IMR-90 (cell line): Measurements from ENCODE around the gene ZNF503. TPM values are rescaled to one million over a fixed set of nuclear protein-coding genes. Genes with fewer than 3 reads are reported as not detected.

Experiments used
- ATAC-seq: fragments of 200-7000 bp; cut with Tn5 transposase; 2 replicates; pipeline ENCODE4 v1.9.1; 2020; ENCODE audit warnings: low read depth, mild to moderate bottlenecking, moderate library complexity
- Bru-seq: library from RNA; stranded (reverse); fragments of 400-500 nt; gene quantifications from one replicate; lab custom pipeline; 2021; lab: Mats Ljungman, UMichigan
- BruChase-seq, 2 experiments: library from RNA; stranded (reverse); fragments of 400-500 nt; gene quantifications; one replicate each; lab custom pipeline; 2021; lab: Mats Ljungman, UMichigan
- BruUV-seq: library from RNA; stranded (reverse); fragments of 400-500 nt; replicated peaks from 2 replicates; lab custom pipeline; 2021; lab: Mats Ljungman, UMichigan
- CTCF ChIA-PET: fragments of 300-600 bp; formaldehyde crosslinking; extraction: SDS; loops from one replicate; lab custom pipeline; 2021; ENCODE audit warnings: antibody characterized with exemption; lab: Yijun Ruan, JAX
- POLR2A ChIA-PET: fragments of 300-600 bp; sonication (Branson Sonifier 250); formaldehyde crosslinking; loops from one replicate; lab custom pipeline; 2022; ENCODE audit warnings: antibody characterized with exemption; ENCODE audit not compliant: unreplicated experiment; lab: Charles Lee
- DNase-seq: peaks from one replicate; pipeline ENCODE4 v3.0.0; 2013
- H2AFZ ChIP-seq: replicated peaks from 2 replicates; pipeline ENCODE3; 2013; ENCODE audit warnings: low read length, mild to moderate bottlenecking; ENCODE audit not compliant: poor library complexity
- H2AK5ac ChIP-seq: 2 replicates; pipeline ENCODE4 v1.6.1; 2013; ENCODE audit warnings: low read depth, low read length, inconsistent platforms
- H2AK9ac ChIP-seq: replicated peaks from 2 replicates; pipeline ENCODE3; 2013; ENCODE audit warnings: mild to moderate bottlenecking, low read depth, low read length, moderate library complexity; ENCODE audit not compliant: poor library complexity
- H2BK120ac ChIP-seq: 2 replicates; pipeline ENCODE4 v1.6.1; 2013; ENCODE audit warnings: low read depth, low read length, inconsistent platforms
- H2BK15ac ChIP-seq: 3 replicates; pipeline ENCODE4 v1.6.1; 2013; ENCODE audit warnings: low read depth, low read length, inconsistent platforms
- H2BK20ac ChIP-seq: 2 replicates; pipeline ENCODE4 v1.6.1; 2013; ENCODE audit warnings: low read depth, mild to moderate bottlenecking, inconsistent platforms, low read length, moderate library complexity
- H2BK5ac ChIP-seq: 2 replicates; pipeline ENCODE4 v1.6.1; 2013; ENCODE audit warnings: mild to moderate bottlenecking, low read depth, low read length, inconsistent platforms; ENCODE audit not compliant: poor library complexity, severe bottlenecking
- H3K14ac ChIP-seq: replicated peaks from 2 replicates; pipeline ENCODE4 v1.6.1; 2013; ENCODE audit warnings: low read depth, low read length, inconsistent platforms
- H3K18ac ChIP-seq: 2 replicates; pipeline ENCODE4 v1.6.1; 2013; ENCODE audit warnings: low read depth, low read length, control low read depth
- H3K23ac ChIP-seq: 2 replicates; pipeline ENCODE4 v1.6.1; 2013; ENCODE audit warnings: low read depth, low read length, inconsistent platforms
- H3K27ac ChIP-seq: 2 replicates; pipeline ENCODE4 v1.5.1; 2013; ENCODE audit warnings: mild to moderate bottlenecking, control low read depth, low read length; ENCODE audit not compliant: insufficient read depth
- H3K27me3 ChIP-seq: 2 replicates; pipeline ENCODE4 v1.6.1; 2013; ENCODE audit warnings: low read length; ENCODE audit not compliant: control insufficient read depth, insufficient read depth
- H3K36me3 ChIP-seq: 2 replicates; pipeline ENCODE4 v1.6.1; 2013; ENCODE audit warnings: low read length, mixed read lengths; ENCODE audit not compliant: control insufficient read depth, insufficient read depth
- H3K4ac ChIP-seq: 2 replicates; pipeline ENCODE4 v1.6.1; 2013; ENCODE audit warnings: low read depth, low read length, inconsistent platforms
- H3K4me1 ChIP-seq: 2 replicates; pipeline ENCODE4 v1.6.1; 2013; ENCODE audit warnings: low read length, mixed read lengths; ENCODE audit not compliant: control insufficient read depth, insufficient read depth
- H3K4me2 ChIP-seq: 2 replicates; pipeline ENCODE4 v1.6.1; 2013; ENCODE audit warnings: low read depth, mild to moderate bottlenecking, control low read depth, low read length, moderate library complexity
- H3K4me3 ChIP-seq: 2 replicates; pipeline ENCODE4 v1.5.1; 2013; ENCODE audit warnings: low read depth, mild to moderate bottlenecking, control low read depth, low read length, moderate library complexity; ENCODE audit not compliant: insufficient read depth
- H3K56ac ChIP-seq: 2 replicates; pipeline ENCODE4 v1.6.1; 2013; ENCODE audit warnings: low read length, inconsistent platforms; ENCODE audit not compliant: insufficient read depth; ENCODE audit errors: extremely low read depth
- H3K79me1 ChIP-seq, 2 experiments: 2 replicates each; pipeline ENCODE4 v1.6.1; 2013; ENCODE audit warnings: low read length in 2 of 2, inconsistent platforms in 1 of 2, low read depth in 1 of 2
- H3K9ac ChIP-seq: 2 replicates; pipeline ENCODE4 v1.6.1; 2013; ENCODE audit warnings: low read depth, low read length, control low read depth
- H3K9me1 ChIP-seq: 2 replicates; pipeline ENCODE4 v1.6.1; 2013; ENCODE audit warnings: low read length, inconsistent platforms; ENCODE audit not compliant: insufficient read depth
- H3K9me3 ChIP-seq: 2 replicates; pipeline ENCODE4 v1.6.1; 2013; ENCODE audit warnings: low read length; ENCODE audit not compliant: control insufficient read depth, insufficient read depth
- H4K20me1 ChIP-seq: 2 replicates; pipeline ENCODE4 v1.6.1; 2013; ENCODE audit warnings: low read length, inconsistent platforms; ENCODE audit not compliant: insufficient read depth
- H4K5ac ChIP-seq: 2 replicates; pipeline ENCODE4 v1.6.1; 2013; ENCODE audit warnings: mild to moderate bottlenecking, low read depth, low read length, control low read depth
- H4K8ac ChIP-seq, 2 experiments: 2 replicates each; pipeline ENCODE4 v1.6.1; 2013; ENCODE audit warnings: low read depth in 2 of 2, low read length in 2 of 2, control low read depth in 1 of 2, inconsistent platforms in 1 of 2
- H4K91ac ChIP-seq: 2 replicates; pipeline ENCODE4 v1.6.1; 2013; ENCODE audit warnings: low read depth, low read length, inconsistent platforms; ENCODE audit not compliant: insufficient read depth
- BHLHE40 ChIP-seq: fragments of 150-350 bp; IDR thresholded peaks from 2 replicates; pipeline ENCODE4 v1.6.1; 2016; ENCODE audit warnings: mild to moderate bottlenecking, low read depth, low read length
- CHD1 ChIP-seq: IDR thresholded peaks from 2 replicates; pipeline ENCODE4 v1.6.1; 2012; ENCODE audit warnings: low read depth, low read length, improper control_type of control experiment
- MAFK ChIP-seq: IDR thresholded peaks from 2 replicates; pipeline ENCODE4 v1.6.1; 2012; ENCODE audit warnings: low read depth, low read length, improper control_type of control experiment
- MAZ ChIP-seq: IDR thresholded peaks from 2 replicates; pipeline ENCODE4 v1.6.1; 2012; ENCODE audit warnings: low read depth, mild to moderate bottlenecking, low read length, improper control_type of control experiment, moderate library complexity, borderline replicate concordance
- MXI1 ChIP-seq: IDR thresholded peaks from 2 replicates; pipeline ENCODE4 v1.6.1; 2012; ENCODE audit warnings: low read depth, mild to moderate bottlenecking, low read length, moderate library complexity, borderline replicate concordance
- POLR2A ChIP-seq: IDR thresholded peaks from 2 replicates; pipeline ENCODE4 v1.6.1; 2012; ENCODE audit warnings: mild to moderate bottlenecking, low read depth, low read length
- RAD21 ChIP-seq: IDR thresholded peaks from 2 replicates; pipeline ENCODE4 v1.6.1; 2012; ENCODE audit warnings: low read length, improper control_type of control experiment
- RCOR1 ChIP-seq: IDR thresholded peaks from 2 replicates; pipeline ENCODE4 v1.6.1; 2012; ENCODE audit warnings: mild to moderate bottlenecking, low read length, improper control_type of control experiment; ENCODE audit not compliant: insufficient replicate concordance
- RFX5 ChIP-seq: IDR thresholded peaks from 2 replicates; pipeline ENCODE4 v1.8.0; 2012; ENCODE audit warnings: low read depth, mild to moderate bottlenecking, low read length, moderate library complexity
- SMC3 ChIP-seq: fragments of 150-350 bp; IDR thresholded peaks from 2 replicates; pipeline ENCODE4 v1.6.1; 2016; ENCODE audit warnings: low read depth, mild to moderate bottlenecking, antibody characterized with exemption, low read length, moderate library complexity
- WGBS, 2 experiments: methylation state at CpG; one replicate each; pipeline versions ENCODE4 v1.1.5 to v1.1.7; 2013; ENCODE audit warnings: missing lambda C conversion rate in 2 of 2; ENCODE audit not compliant: insufficient read length in 1 of 2; ENCODE audit errors: extremely low coverage in 2 of 2; 5-methylcytosine and 5-hydroxymethylcytosine counted together
- dilution Hi-C: fragments of 300-500 bp; cut with HindIII; formaldehyde crosslinking; loops from one replicate; pipeline ENCODE4 v1.14.3; 2018; ENCODE audit warnings: low sequenced_read_pairs; ENCODE audit not compliant: unreplicated experiment
- in situ Hi-C: fragments of 300-500 bp; cut with MboI; formaldehyde crosslinking; loops from 3 replicates; pipeline ENCODE4 v1.14.3; 2019; ENCODE audit warnings: low sequenced_read_pairs, inconsistent platforms, mixed read lengths
- intact Hi-C: fragments of 100-400 bp; cut with micrococcal nuclease; formaldehyde crosslinking; loops from 2 replicates; pipeline ENCODE4 v1.10.0; 2022
- long read RNA-seq: library from polyadenylated mRNA; unstranded; transcript quantifications from one replicate; pipeline ENCODE4 v2.0.0, GENCODE V29; 2021; ENCODE audit not compliant: unreplicated experiment
- polyA plus RNA-seq, 3 experiments: library from polyadenylated mRNA; depleted of rRNA; stranded (reverse); fragments of >200 nt; gene quantifications; 2 replicates each; pipeline ENCODE4 v1.2.3, GENCODE V29; 2012; ENCODE audit warnings: low replicate concordance in 1 of 3
- total RNA-seq: library from RNA; depleted of rRNA; stranded (reverse); fragments of >200 nt; gene quantifications from 2 replicates; pipeline ENCODE4 v1.2.3, GENCODE V29; 2012; rRNA removed
- TF ChIP-seq, protein P1 (sequence below): fragments of 150-350 bp; IDR thresholded peaks from 2 replicates; pipeline ENCODE4 v1.6.1; 2016; ENCODE audit warnings: low read depth, mild to moderate bottlenecking, low read length, moderate library complexity, borderline replicate concordance
- TF ChIP-seq, protein P2 (sequence below): fragments of 150-350 bp; IDR thresholded peaks from 2 replicates; pipeline ENCODE4 v1.6.1; 2017; ENCODE audit warnings: mild to moderate bottlenecking, antibody characterized with exemption, low read length, low read depth

The ZNF503 gene
- total RNA-seq (0.36 and 0.83 TPM in 2 replicates), polyA plus RNA-seq (2012; rRNA removed) (5.8 and 7.2 TPM in 2 replicates), Bru-seq, nascent RNA (percentile 75 among the genes with signal in this experiment), BruChase-seq, experiment 1, labeled RNA remaining after a 6-hour chase (percentile 75 among the genes with signal in this experiment), BruChase-seq, experiment 2, labeled RNA remaining after a 2-hour chase (percentile 87 among the genes with signal in this experiment)
- polyA plus RNA-seq (2012; cell fraction: cytosol; rRNA removed): 9.6 and 16.1 TPM in 2 replicates
- 7.7 and 20.9 TPM in 2 replicates for polyA plus RNA-seq (2012; cell fraction: nucleus; rRNA removed; ENCODE audit: low replicate concordance)
- long read RNA-seq, transcript ZNF503-201 (2 exons, 3,347 nt): major isoform, 12 of 77 reads
- long read RNA-seq, partial matches to known transcripts: 0 of 77 reads
- long read RNA-seq, other reads (novel, unspliced or antisense): 65 of 77 reads

- Histone ChIP-seq H3K36me3 (peaks cover 23% of the 10 kb centered on the region; the same call in 1 of the 2 replicates), H3K27me3 (0 out of 2 replicates have a peak, but pooled peaks cover 3% of the 10 kb centered on the region), H2BK15ac (peak within 1 kb of the TSS; percentile 86; the same call in 1 of the 3 replicates), H3K4ac (peak within 1 kb of the TSS; percentile 94), H4K20me1 (peaks cover 16% of the 10 kb centered on the region; the same call in 1 of the 2 replicates), H3K18ac (peak within 1 kb of the TSS; percentile 91), H3K4me2 (peak within 1 kb of the TSS; percentile 91), H4K5ac (peak within 1 kb of the TSS; percentile 90), H3K9ac (peak within 1 kb of the TSS; percentile 99), H3K9me3 (no peaks in the 10 kb centered on the region), H3K79me1 (no peaks in the 10 kb centered on the region; a peak in 1 of 4 replicates), H2BK5ac (peak within 1 kb of the TSS; percentile 94), H3K4me1 (peaks cover 2% of the 10 kb centered on the region; the same call in 1 of the 2 replicates), H3K9me1 (no peaks in the 10 kb centered on the region), H2BK20ac (peak within 1 kb of the TSS; percentile 81), H4K91ac (peak within 1 kb of the TSS; percentile 89), H4K8ac (peak within 1 kb of the TSS; percentile 60 to 93), H3K27ac (peak within 1 kb of the TSS; percentile 100), H3K56ac (peak within 1 kb of the TSS; percentile 96), H2AK5ac (peak within 1 kb of the TSS; percentile 74), H2BK120ac (peak within 1 kb of the TSS; percentile 95), H3K14ac (peak within 1 kb of the TSS; percentile 93), H2AFZ (peak within 1 kb of the TSS; percentile 99), H3K4me3 (peak within 1 kb of the TSS; percentile 99), H3K23ac (peak within 1 kb of the TSS; percentile 73), H2AK9ac (peak within 1 kb of the TSS; percentile 93)
- dilution Hi-C loops: no loop called here
- POLR2A ChIA-PET: interaction anchor here (0.6 to 0.7 kb wide), 3 partner anchors 23 to 901 kb away, joined by 3 to 5 read pairs (median 4); no protein-coding TSS in a partner anchor
- DNase-seq (peak; percentile 97), ATAC-seq (peak; percentile 67)
- no TSS peak for BruUV-seq
- intact Hi-C loops: loop anchor here (1.0 to 10.0 kb wide), 13 partner anchors 249 to 1710 kb away; no protein-coding TSS in a partner anchor
- CTCF ChIA-PET: interaction anchor here (0.9 kb wide), 1 partner anchor 1604 kb away, joined by 3 read pairs; no protein-coding TSS in a partner anchor
- WGBS, 2 experiments: 0% methylated on average over 44 of the region's 88 CpGs; no CpG with 5 or more reads in 1 of the 2 experiments
- in situ Hi-C loops: loop anchor here (10.0 to 25.0 kb wide), 4 partner anchors 635 to 1585 kb away; no protein-coding TSS in a partner anchor
- TF ChIP-seq, protein P1, sequence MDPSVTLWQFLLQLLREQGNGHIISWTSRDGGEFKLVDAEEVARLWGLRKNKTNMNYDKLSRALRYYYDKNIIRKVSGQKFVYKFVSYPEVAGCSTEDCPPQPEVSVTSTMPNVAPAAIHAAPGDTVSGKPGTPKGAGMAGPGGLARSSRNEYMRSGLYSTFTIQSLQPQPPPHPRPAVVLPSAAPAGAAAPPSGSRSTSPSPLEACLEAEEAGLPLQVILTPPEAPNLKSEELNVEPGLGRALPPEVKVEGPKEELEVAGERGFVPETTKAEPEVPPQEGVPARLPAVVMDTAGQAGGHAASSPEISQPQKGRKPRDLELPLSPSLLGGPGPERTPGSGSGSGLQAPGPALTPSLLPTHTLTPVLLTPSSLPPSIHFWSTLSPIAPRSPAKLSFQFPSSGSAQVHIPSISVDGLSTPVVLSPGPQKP: no peak
- TF ChIP-seq MXI1 (peak; percentile 75; the same call in 1 of the 2 replicates), CHD1 (peak; percentile 32; the same call in 1 of the 2 replicates), RCOR1 (no peak), POLR2A (peak; percentile 99), BHLHE40 (no peak), RAD21 (peak; percentile 26), SMC3 (no peak), MAFK (no peak), RFX5 (no peak), MAZ (peak; percentile 99)
- TF ChIP-seq, protein P2, sequence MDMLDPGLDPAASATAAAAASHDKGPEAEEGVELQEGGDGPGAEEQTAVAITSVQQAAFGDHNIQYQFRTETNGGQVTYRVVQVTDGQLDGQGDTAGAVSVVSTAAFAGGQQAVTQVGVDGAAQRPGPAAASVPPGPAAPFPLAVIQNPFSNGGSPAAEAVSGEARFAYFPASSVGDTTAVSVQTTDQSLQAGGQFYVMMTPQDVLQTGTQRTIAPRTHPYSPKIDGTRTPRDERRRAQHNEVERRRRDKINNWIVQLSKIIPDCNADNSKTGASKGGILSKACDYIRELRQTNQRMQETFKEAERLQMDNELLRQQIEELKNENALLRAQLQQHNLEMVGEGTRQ: peak; percentile 99
Measured at GRCh38 chr10:75401569-75402485, at the start of gene ZNF503. Gene ZNF503, minus strand, starts transcription at chr10:75401764. Its CDS starts 345 bp downstream, at chr10:75401419.
